ENCODE results near the gene MRPS14.
A peak's percentile ranks its signal among the peaks of the same experiment; 100 is the strongest.

The MRPS14 gene

DNA sequence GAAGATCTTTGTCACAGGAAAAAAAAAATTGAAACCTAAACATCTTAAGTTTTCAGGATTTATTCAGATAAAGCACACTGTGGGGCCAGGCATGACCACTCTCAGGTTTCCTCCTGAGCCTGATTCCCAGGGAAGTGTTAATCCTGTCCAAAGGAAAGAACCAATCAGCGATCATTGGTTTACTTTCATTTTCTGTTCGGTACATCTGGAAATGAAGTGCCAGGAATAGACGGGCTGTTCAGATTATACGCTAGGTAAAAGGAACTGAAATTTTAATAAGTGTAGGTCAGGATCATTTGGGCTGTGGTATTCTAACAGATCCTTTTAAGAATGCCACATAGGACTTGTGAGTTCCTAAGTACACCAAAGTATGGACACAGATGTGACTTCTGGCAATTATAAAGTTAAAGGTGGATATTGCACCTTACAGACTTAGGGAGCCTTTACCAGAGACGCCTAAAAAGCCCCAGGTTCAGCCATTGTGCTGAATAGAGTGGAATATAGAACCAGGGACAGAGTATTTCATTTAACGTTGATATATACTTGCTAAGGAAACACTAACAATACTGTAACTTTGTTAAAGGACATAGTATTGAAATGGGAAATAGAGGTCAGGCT, 32.7 kb downstream of the MRPS14 start:
- H3K4me3 ChIP-seq (ENCODE audit: low read depth, low read length), result peak overlapping the region; percentile 26
- DNase-seq (ENCODE audit: low read depth), result no peak

DNA sequence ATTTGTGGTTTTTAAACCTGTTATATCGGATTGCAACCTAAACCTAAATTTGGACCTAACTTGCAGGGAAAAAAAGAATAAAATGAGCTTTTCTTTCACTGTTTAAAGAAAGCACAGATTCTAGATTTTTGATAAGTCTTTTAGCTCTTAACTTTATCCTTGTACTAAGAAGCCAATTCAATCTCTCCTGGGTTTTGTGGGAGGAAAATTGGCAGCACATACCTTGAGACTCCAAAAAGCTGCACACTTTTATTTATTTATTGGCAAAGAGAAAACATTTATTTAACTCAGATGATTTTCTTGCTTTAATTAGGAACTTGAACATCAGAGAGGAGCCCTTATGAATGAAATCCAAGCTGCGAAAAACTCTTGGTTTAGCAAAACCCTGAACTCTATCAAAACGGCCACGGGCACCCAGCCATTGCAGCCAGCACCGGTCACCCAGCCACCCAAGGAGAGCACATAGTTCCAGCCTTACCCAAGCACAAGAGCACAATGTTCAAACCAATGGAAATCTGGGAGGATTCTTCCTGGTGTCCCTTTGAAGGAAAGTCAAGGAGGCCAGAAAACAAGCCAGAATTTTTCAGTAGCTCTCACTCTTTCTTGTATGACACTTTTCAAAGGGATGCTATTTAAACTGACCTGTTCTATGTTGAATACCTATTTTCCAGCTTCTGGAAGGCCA, 33.5 kb downstream of the MRPS14 start:
- DNase-seq (ENCODE audit: low read depth), result no peak
- no peak overlapping the region for H3K4me3 ChIP-seq (ENCODE audit: low read depth, low read length)

DNA sequence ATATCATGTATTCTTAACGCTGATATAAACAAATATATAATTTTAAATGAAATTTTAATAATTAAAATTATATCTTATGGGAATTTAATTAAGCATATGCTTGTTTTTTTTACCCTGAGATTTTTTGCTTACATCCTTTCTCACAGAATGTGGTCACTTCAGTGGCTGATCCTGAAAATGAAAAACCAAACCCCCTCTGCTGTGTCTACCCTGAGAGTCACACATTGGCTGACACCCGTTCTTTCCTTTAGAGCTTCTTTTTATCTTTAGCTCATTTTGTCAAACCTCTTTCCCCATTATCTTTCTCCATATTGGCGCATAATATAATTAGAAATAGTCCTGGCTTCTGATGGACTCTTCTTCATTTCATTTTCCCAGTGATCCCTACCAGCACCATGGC, 34.2 kb downstream of the MRPS14 start:
- no peak for DNase-seq (ENCODE audit: low read depth)
- H3K4me3 ChIP-seq (ENCODE audit: low read depth, low read length), result no peak overlapping the region

DNA sequence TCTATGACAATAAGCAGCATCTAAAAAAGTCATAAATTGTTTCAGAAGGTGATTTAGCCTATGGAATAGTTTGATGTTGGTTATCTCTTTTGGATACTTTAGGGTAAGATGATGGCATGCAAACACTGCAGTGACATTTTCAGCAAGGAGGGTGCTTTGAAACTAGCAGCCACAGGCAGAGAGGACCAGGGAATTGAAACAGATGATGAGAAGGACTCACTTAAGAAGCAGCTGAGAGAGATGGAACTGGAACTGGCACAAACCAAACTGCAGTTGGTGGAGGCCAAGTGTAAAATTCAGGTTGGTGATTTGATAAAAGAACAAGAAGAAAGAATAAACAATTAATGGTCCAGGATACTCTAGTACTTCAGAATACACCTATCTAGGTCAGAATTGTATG, 34.7 kb downstream of the MRPS14 start:
- DNase-seq (ENCODE audit: low read depth), result no peak

DNA sequence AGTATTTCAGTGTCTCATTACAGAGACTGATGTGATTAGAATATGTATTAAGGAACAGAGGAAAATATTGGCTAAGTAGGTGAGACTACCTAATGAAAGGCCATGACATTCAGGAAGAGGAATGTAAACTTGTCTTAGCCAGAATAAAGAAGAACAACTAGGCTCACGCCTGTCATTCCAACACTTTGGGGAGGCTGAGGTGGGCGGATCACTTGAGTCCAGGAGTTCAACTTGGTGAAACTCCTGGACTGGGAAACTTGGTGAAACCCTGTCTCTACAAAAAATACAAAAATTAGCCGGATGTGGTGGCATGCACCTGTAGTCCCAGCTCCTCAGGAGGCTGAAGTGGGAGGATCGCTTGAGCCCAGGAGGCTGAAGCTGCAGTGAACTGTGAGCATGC, 38.3 kb downstream of the MRPS14 start:
- no peak for DNase-seq (ENCODE audit: low read depth)
- no peak overlapping the region for H3K4me3 ChIP-seq (ENCODE audit: low read depth, low read length)

More for the DNA sequence above, 34.7 kb downstream of the MRPS14 start:
- H3K4me3 ChIP-seq (ENCODE audit: low read depth, low read length), result no peak overlapping the region

DNA sequence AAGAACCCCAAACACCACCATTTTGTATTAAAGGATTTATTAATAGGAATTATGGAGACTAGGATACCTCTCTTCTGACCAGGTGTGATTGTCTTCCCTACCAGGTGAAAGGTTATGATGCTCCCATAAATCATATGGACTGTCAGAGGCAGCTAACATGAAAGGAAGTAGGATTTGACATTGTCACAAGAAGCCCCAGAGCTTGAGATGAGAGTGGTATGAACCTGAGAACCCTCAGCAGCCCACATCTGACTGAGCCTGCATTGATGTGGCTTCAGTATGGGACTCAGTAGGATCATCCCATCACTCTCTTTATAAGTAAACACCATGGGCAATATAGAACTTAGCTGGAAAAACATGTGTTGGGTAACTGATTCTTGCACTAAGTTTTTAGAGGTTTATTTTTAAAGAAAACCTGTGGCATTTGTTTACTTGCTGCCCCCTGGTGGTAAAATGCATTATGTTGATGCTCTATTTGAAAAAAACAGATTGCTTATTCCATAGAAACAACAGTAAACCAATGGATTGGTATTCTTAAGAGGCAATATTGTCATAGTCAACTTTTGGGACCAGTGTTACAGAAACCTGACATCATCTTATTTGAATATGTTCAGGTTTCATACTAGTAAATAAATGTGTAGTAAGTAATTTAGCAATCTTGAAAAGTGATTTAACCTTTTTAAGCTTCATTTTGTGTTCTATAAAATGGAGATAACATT, 40.1 kb downstream of the MRPS14 start:
- DNase-seq (ENCODE audit: low read depth), result no peak
- H3K4me3 ChIP-seq (ENCODE audit: low read depth, low read length), result no peak overlapping the region

DNA sequence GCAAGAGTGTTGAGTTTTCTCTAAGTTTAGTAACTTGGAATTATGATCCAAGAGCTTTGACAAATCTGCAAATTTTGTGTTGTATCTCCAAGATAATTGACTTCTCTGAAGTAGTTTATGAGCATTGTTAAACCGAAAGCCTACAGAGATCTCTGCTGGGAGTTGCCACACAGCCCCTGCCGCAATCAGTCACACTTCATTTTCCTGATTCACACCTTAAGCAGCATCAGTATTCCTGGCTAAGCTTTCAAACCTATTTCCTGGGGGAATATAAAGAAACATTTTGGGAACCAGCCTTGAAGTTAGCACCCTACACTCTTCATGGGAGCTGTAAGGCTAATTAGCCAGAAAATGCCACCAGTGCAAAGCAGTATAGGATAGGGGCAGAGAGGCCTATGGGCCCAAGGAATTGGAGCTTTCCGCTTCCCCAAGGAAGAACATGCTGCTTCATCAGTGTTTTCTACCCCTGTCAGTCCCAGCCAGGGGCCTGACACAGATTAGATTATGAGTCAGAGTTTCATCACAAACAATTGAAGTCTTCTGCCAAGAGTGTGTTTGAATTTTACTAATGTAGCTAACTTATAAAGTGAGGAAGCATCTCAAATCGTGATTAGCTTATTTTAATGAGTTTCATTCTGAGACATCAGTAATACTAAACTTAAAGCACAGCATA, 46.7 kb downstream of the MRPS14 start:
- no peak for DNase-seq (ENCODE audit: low read depth)
- no peak overlapping the region for H3K4me3 ChIP-seq (ENCODE audit: low read depth, low read length)

DNA sequence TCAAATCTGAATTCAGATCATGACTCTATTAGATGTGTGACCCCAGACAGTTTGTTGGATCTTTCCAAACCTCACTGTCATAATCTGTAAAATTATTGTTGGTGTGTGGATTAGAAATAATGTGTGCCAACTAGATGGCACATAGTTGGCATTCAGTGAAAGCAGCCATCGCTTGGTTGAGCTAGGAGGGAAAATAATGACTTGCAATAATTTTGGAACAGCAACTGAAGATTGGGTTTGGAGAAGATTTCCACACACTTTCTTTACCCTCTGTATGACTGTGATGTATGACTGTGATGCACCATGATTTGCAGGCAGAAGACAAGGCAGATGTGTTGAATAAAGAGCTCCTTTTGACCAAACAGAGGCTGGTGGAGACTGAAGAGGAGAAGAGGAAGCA, 47.5 kb downstream of the MRPS14 start:
- no peak for DNase-seq (ENCODE audit: low read depth)
- H3K4me3 ChIP-seq (ENCODE audit: low read depth, low read length), result no peak overlapping the region

DNA sequence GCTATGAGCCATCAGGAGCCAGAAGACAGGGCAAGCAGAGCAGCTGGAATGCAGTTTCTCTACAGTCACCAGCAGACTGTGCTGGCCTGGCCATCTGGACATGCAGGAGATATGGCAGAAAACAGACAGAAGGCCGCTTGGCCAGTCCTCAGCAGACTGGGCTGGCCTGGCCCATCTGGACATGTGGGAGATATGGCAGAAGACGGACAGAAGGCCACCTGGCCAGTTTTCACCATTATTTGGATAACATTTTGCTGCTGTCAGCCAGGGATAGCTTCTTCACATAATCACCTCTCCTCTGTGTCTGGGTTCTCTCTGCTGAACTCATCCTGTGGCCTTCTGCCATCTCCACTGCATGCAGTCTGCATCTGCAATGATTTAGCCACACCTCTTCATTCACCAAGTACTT, 48.5 kb downstream of the MRPS14 start:
- no peak overlapping the region for H3K4me3 ChIP-seq (ENCODE audit: low read depth, low read length)
- DNase-seq (ENCODE audit: low read depth), result no peak

DNA sequence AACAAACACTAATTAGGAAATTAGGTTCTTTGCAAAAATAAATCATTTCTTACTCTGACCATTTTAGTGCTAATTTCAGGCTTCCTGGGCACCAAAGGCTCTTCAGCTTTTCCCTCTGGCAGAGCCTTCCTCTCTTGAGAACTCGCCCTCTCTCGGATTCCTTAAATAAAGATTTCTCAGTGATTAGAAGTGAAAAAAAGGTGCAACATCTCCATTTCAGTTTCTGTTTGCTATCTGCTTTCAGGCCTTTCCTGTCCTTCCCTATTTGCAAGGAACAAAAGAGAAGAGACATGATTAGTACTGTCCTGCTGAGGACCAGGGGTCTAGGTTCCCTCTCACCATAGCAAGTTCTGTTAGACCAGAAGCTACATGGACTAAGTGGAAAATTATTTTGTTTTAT, 51.3 kb downstream of the MRPS14 start:
- no peak for DNase-seq (ENCODE audit: low read depth)

DNA sequence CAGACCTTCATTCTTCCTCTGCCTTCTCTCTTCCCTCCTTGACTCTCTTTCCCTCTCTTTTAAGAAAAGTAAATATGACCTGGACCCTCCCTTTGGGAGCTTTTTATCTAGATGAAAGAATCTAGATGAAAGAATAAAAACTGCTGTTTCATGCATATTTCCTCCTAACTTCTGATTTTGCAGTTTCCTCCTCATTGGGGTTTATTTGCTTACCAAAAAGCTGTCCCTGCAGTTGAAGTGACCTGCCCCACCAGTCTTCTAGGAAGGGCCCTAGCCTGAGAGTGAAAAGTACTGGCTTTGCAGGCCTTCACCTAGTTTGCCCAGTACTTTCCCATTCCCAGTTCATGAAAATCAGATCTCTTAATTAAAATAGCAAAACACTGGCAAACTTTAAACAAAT, 51.8 kb downstream of the MRPS14 start:
- no peak overlapping the region for H3K4me3 ChIP-seq (ENCODE audit: low read depth, low read length)

More for the DNA sequence above, 51.3 kb downstream of the MRPS14 start:
- H3K4me3 ChIP-seq (ENCODE audit: low read depth, low read length), result no peak overlapping the region

DNA sequence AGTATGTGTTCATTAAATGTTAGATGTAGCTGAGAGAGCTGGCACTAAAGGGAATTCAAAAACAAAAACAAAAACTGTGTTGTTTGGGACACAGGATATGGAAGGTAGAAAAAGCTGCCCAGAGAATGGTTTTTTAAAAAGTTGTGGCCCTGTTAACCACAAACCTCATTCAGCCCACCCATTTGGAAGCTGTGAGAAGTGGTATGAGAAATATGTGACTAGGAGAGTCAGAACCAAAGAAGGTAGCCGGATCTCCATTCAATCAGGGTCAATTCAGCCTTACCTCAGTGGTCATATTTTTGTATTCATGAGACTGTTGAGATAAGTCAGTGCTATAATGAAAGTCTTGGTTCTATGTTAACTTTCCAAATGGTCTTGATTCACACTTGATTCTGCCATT, 53.2 kb downstream of the MRPS14 start:
- no peak overlapping the region for H3K4me3 ChIP-seq (ENCODE audit: low read depth, low read length)
- DNase-seq (ENCODE audit: low read depth), result no peak

More for the DNA sequence above, 51.8 kb downstream of the MRPS14 start:
- DNase-seq (ENCODE audit: low read depth), result no peak

DNA sequence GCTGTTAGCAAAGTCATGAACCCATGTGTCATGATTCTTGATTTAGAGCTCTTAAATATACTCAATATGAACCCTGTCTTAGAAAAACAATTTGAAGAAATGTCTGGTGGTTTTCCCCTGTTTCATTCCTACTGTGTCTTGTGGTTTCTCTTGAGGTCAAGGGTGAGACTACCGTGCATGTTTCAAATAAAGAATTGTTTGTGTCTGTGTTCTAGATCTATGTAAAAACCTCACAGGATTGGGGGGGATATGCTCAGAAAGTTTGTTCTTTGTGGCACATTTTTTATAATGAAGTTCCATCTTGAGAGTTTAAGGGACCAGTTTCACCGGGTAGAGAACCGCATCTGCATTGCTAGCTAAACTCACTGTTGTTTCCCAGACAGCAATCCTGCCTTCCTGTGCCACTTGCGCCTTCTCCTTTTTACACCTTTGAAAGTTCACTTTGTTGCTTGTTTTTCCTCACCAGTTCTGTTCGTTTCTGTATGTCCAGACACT, 54.4 kb downstream of the MRPS14 start:
- no peak overlapping the region for H3K4me3 ChIP-seq (ENCODE audit: low read depth, low read length)
- peak; percentile 47 for DNase-seq (ENCODE audit: low read depth)

DNA sequence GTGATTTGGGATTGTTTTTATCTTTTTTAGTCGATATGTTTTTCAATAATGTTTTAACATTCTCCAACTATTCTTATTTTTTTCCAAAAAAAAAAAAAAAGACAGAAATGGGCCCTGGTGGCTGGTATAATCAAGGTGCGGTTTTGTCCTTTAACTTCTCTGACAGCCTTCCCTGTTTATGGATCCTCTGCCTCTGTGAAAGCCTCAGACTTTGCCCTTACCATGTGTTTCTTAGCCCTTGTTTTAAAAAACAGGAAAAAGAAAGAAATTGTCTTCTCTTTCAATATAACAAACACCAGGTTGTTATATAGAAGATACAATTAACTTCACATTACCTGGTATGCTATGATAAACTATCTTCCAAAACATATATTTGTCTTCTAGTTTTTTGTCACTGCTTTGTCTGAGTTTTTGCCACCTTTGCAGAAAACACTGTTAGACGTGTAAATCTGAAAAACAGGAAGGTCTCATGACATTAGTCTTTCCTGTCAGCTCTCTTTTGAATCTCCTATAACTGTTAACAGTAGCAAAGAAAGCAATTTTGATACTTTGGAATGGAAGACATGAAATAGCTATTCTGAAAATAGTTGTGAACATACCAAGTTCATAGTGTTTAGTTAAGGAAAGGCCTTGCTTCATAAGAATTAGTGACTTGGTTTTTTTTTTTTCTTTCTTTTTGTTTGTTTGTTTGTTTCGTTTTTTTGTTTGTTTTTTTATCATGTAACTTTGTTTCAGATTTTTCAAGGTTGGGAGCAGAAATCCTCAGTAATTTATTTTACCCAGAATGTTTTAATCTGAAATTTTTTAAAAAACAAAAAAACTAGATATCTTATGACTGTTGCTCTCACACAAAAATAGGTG, 55.1 kb downstream of the MRPS14 start:
- DNase-seq (ENCODE audit: low read depth), result no peak
- H3K4me3 ChIP-seq (ENCODE audit: low read depth, low read length), result no peak overlapping the region

DNA sequence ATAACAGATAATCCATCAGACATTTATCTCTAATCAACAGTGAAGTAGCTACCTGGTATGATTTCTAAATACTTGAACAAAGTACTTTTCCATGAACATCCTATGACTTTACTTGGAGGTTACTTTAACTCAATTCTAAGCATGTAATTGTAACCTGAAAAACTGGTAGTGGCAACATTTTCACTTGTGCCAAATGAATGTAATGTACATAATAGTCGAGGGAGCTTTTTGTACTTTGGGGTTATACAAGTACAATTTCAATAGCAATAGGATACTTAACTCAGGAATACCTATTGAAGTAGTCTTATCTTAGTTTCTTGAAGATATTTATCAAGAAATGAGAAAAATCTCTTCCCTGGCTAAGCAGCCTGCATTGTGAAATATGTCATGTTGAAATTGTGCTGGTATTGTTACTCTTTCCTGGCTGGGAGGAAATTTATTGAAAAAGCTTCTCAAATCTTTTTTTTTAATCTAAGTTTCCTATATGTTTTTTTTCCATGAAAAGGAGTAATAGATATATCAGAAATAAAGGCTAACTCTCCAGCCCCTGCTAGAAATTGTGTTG, 57.1 kb downstream of the MRPS14 start:
- DNase-seq (ENCODE audit: low read depth), result no peak
- no peak overlapping the region for H3K4me3 ChIP-seq (ENCODE audit: low read depth, low read length)

DNA sequence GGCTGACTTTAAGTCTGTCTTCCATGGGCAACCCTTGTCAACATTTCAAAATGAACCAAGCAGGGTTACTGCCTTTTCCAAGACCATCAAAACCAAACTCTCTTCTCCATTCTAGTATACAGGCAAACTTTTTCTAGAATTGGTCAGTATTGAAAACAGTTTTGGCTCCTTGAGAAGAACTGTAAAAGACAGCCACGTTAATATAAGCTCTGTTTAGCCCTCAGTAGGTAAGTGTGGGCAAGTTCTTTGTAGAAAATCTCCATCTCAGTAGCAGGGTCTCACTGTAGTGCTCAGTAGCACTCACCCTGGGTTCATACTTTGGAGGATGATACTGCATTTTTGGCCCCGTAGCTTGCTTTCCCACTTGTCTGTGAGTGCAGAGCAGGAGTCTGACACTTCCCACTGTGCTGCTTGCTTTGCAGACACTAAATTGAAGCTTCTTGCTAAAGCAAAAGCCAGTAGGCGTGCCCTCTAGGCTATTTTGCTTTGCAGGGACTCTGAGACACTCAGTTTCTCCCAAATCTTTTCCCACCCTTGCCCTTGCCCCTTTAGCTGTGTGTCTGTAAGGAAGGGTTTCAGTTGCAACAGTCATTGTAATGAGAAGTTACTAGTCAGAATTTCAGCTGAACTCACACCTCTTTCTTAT, 57.7 kb downstream of the MRPS14 start:
- no peak overlapping the region for H3K4me3 ChIP-seq (ENCODE audit: low read depth, low read length)
- no peak for DNase-seq (ENCODE audit: low read depth)

DNA sequence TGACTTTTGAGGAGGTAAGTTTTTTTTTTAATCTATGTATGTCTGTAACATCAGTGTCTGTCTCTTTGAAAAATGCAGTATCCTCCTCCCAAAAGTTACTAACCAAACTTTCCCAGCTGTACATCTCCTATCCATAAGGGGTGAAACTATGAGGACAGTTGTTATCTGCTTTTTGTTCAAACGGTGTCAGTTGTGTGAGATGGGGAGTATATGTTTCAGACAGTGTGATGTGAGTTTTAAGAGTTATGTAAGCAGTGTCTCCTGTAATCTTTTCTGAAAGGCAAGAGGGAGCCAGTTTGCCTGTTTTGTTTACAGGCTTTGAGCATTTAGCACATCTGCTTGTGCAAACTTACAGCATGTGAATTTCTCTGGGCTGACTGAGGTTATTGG, 58.3 kb downstream of the MRPS14 start:
- DNase-seq (ENCODE audit: low read depth), result no peak
- no peak overlapping the region for H3K4me3 ChIP-seq (ENCODE audit: low read depth, low read length)

DNA sequence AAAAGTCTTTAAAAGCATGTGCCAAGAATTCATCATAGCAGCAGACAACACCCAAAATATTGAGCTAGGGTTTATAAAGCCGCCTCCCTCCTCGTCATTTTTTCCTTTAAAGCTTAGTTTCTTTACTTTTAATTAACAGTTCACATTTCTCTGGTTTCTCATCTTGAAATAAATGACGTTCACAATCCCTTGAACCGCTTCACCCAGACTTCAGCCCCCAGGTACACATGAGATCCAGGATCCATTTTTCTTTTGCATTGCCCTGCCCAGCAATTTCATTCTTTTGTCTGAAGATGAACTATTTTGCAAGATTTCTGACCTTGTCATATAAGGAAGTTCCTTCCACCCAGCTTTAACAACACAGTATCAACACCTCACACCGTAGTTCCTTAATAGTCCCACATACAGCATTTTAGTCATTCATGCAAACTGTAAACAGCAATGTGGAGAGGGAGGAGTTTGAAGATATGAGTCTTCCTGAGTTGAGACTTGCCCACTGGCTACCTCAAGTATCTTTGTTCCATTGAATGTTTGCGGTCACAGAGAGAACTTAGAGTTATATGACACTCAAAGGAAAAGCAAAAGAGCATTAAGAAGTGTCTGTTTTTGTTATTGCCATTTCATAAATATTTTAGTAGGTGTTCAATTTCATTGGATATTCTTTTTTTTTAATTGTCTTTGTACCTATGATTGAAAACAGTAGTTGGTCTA, 58.8 kb downstream of the MRPS14 start:
- no peak overlapping the region for H3K4me3 ChIP-seq (ENCODE audit: low read depth, low read length)
- no peak for DNase-seq (ENCODE audit: low read depth)

Data from skeletal muscle cell (primary cell).